Tibial nerve (tissue), 4 donors: ENCODE results near the gene MIEF2. TPM values are rescaled to one million over a fixed set of nuclear protein-coding genes. Genes with fewer than 3 reads are reported as not detected.
A peak's percentile ranks its signal among the peaks of the same experiment; 100 is the strongest.

Experiments
- DNase-seq, 2 donors: peaks; one replicate each; pipeline ENCODE4 v3.0.0-alpha.2; 2019; ENCODE audit warnings: low spot score in 2 of 2
- H3K27ac ChIP-seq, 4 donors: fragments of 200-600 bp; sonication (generic) in 3 of 4; one replicate each; pipeline ENCODE4 v1.5.1; 2017 to 2019; ENCODE audit warnings: mild to moderate bottlenecking in 1 of 4
- H3K27me3 ChIP-seq, 2 donors: fragments of 200-600 bp; sonication (generic) in 1 of 2; one replicate each; pipeline versions ENCODE4 v1.5.1 to v1.6.0; 2017 to 2019
- H3K36me3 ChIP-seq, 3 donors: fragments of 200-600 bp; sonication (generic); one replicate each; pipeline ENCODE4 v1.5.1; 2018 to 2019
- H3K4me1 ChIP-seq, 4 donors: fragments of 200-600 bp; sonication (generic) in 3 of 4; one replicate each; pipeline ENCODE4 v1.5.1; 2017 to 2019
- H3K4me3 ChIP-seq, 4 donors: fragments of 200-600 bp; sonication (generic) in 3 of 4; one replicate each; pipeline ENCODE4 v1.5.1; 2017 to 2019; ENCODE audit warnings: mild to moderate bottlenecking in 1 of 4, moderate library complexity in 1 of 4
- H3K9me3 ChIP-seq, 4 donors: fragments of 200-600 bp; sonication (generic) in 3 of 4; one replicate each; pipeline ENCODE4 v1.5.1; 2017 to 2019
- CTCF ChIP-seq, 5 experiments: fragments of 200-600 bp in 3 of 5; fragments of 450-650 bp in 2 of 5; sonication (generic) in 3 of 5; IDR thresholded peaks; one replicate each; pipeline ENCODE4 v1.5.1; 2016 to 2019; ENCODE audit warnings: antibody characterized with exemption in 5 of 5, mild to moderate bottlenecking in 3 of 5, moderate library complexity in 2 of 5
- EP300 ChIP-seq, 2 donors: sonication (generic); formaldehyde crosslinking; IDR thresholded peaks; one replicate each; pipeline ENCODE4 v1.6.1; 2017; ENCODE audit warnings: antibody characterized with exemption in 2 of 2, mild to moderate bottlenecking in 1 of 2
- POLR2A ChIP-seq, 2 donors: fragments of 450-650 bp; IDR thresholded peaks; one replicate each; pipeline ENCODE4 v1.6.1; 2017; ENCODE audit warnings: antibody characterized with exemption in 2 of 2, mild to moderate bottlenecking in 2 of 2, moderate library complexity in 2 of 2
- WGBS, 2 donors: methylation state at CpG; one replicate each; pipeline ENCODE4 v1.1.5; 2018; 5-methylcytosine and 5-hydroxymethylcytosine counted together
- total RNA-seq, 4 donors: library from RNA; depleted of rRNA; stranded (reverse); fragments of >200 nt; gene quantifications; one replicate each; pipeline ENCODE4 v1.1.0, GENCODE V29; 2016

The MIEF2 gene
- total RNA-seq, 4 donors from 2014 or later, result 16.2 to 31.7 (median 20.4) TPM

GRCh38 chr17:18230288-18231141 is 29.9 kb upstream of the MIEF2 start:
- 71 to 82% methylated on average over 9 to 11 of the region's 14 CpGs for WGBS, 2 donors
- H3K27ac ChIP-seq, result peak overlapping the region in 1 of 4 donors; percentile 48
- peaks cover 0 to 32% (median 9%) of the 10 kb centered on the region in 4 donors for H3K4me1 ChIP-seq
- H3K27me3 ChIP-seq, result no peaks in the 10 kb centered on the region
- DNase-seq, result no peak
- TF ChIP-seq CTCF (IDR thresholded peaks at IDR 0.05) (no peak), POLR2A (IDR thresholded peaks at IDR 0.05) (no peak), EP300 (IDR thresholded peaks at IDR 0.05) (no peak)
- H3K9me3 ChIP-seq, result no peaks in the 10 kb centered on the region
- H3K36me3 ChIP-seq, result peaks cover 0 to 40% (median 0%) of the 10 kb centered on the region in 3 donors
- no peak overlapping the region for H3K4me3 ChIP-seq

GRCh38 chr17:18231164-18231563 is 29.3 kb upstream of the MIEF2 start:
- no peaks in the 10 kb centered on the region for H3K9me3 ChIP-seq
- peaks cover 0 to 30% (median 7%) of the 10 kb centered on the region in 4 donors for H3K4me1 ChIP-seq
- TF ChIP-seq CTCF (IDR thresholded peaks at IDR 0.05), result no peak
- TF ChIP-seq POLR2A (IDR thresholded peaks at IDR 0.05), result no peak
- no peak for TF ChIP-seq EP300 (IDR thresholded peaks at IDR 0.05)
- WGBS, 2 donors, result 52 to 64% methylated on average over 9 of the region's 9 CpGs
- no peak for DNase-seq
- H3K27ac ChIP-seq, result peak overlapping the region in 1 of 4 donors; percentile 48
- no peak overlapping the region for H3K4me3 ChIP-seq
- H3K36me3 ChIP-seq, result peaks cover 0 to 47% (median 0%) of the 10 kb centered on the region in 3 donors
- no peaks in the 10 kb centered on the region for H3K27me3 ChIP-seq

- Histone ChIP-seq H3K36me3 (peaks cover 0 to 75% (median 0%) of the 10 kb centered on the region in 3 donors), H3K9me3 (no peaks in the 10 kb centered on the region), H3K27me3 (no peaks in the 10 kb centered on the region), H3K27ac (no peak overlapping the region), H3K4me1 (peaks cover 0 to 4% (median 0%) of the 10 kb centered on the region in 4 donors), H3K4me3 (no peak overlapping the region)
- TF ChIP-seq POLR2A (IDR thresholded peaks at IDR 0.05) (no peak), EP300 (IDR thresholded peaks at IDR 0.05) (no peak), CTCF (IDR thresholded peaks at IDR 0.05) (no peak)
- WGBS, 2 donors, result 92% methylated on average over 17 to 20 of the region's 22 CpGs
- DNase-seq, result no peak
Observed at GRCh38 chr17:18233803-18234518, 26.5 kb upstream of the MIEF2 start.

- Histone ChIP-seq H3K4me3 (no peak overlapping the region), H3K9me3 (no peaks in the 10 kb centered on the region), H3K27me3 (no peaks in the 10 kb centered on the region), H3K27ac (no peak overlapping the region), H3K4me1 (no peaks in the 10 kb centered on the region), H3K36me3 (peaks cover 0 to 84% (median 0%) of the 10 kb centered on the region in 3 donors)
- no peak for TF ChIP-seq EP300 (IDR thresholded peaks at IDR 0.05)
- no peak for TF ChIP-seq CTCF (IDR thresholded peaks at IDR 0.05)
- TF ChIP-seq POLR2A (IDR thresholded peaks at IDR 0.05), result no peak
- no peak for DNase-seq
- WGBS, 2 donors, result 93 to 96% methylated on average over 20 to 22 of the region's 22 CpGs
Observed at GRCh38 chr17:18234853-18235380, 25.5 kb upstream of the MIEF2 start.
